ENCODE data around the gene TNNT2. TPM values are rescaled to one million over a fixed set of nuclear protein-coding genes. Genes with fewer than 3 reads are reported as not detected.

TNNT2 gene
- total and polyA plus RNA-seq, 2 donors (not counting 1 experiment from before 2014, with no cell fraction given) = not detected

DNA sequence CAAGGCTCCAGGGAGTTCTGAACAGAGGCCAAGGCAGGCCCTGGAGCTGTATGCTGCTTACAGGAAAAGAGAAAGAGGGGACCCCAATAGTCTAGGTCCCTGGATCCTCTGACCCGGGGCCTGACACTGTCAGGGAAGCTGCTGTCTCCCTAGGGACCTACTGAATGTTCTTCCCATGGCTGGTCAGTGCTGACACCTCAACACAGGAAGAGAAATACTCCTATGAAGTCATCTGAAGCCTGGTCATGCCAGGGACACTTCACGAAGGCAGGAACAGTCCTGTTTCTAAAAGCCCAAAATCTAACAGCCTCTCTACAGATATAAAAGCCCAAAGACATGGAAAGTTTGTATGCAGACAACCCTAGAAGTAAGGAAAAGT lies 23.4 kb upstream of the TNNT2 start:
- H3K27me3 ChIP-seq (replicated peaks in 1 of 4; ENCODE audit: control extremely low read depth in 1 of 4, control insufficient read depth in 3 of 4, insufficient read depth in 4 of 4, low read length in 3 of 4) = peaks cover 0 to 37% (median 13%) of the 10 kb centered on the region in 4 experiments
- no peaks in the 10 kb centered on the region for H3K4me1 Mint-ChIP-seq
- TF ChIP-seq, protein P1, sequence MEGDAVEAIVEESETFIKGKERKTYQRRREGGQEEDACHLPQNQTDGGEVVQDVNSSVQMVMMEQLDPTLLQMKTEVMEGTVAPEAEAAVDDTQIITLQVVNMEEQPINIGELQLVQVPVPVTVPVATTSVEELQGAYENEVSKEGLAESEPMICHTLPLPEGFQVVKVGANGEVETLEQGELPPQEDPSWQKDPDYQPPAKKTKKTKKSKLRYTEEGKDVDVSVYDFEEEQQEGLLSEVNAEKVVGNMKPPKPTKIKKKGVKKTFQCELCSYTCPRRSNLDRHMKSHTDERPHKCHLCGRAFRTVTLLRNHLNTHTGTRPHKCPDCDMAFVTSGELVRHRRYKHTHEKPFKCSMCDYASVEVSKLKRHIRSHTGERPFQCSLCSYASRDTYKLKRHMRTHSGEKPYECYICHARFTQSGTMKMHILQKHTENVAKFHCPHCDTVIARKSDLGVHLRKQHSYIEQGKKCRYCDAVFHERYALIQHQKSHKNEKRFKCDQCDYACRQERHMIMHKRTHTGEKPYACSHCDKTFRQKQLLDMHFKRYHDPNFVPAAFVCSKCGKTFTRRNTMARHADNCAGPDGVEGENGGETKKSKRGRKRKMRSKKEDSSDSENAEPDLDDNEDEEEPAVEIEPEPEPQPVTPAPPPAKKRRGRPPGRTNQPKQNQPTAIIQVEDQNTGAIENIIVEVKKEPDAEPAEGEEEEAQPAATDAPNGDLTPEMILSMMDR (IDR thresholded peaks at IDR 0.05) = no peak
- no peak for TF ChIP-seq EZH2 (IDR thresholded peaks at IDR 0.05; ENCODE audit: borderline replicate concordance, insufficient read depth, low read depth, low read length, poor library complexity, severe bottlenecking)
- intact Hi-C loops (cut with micrococcal nuclease) = no loop called here
- H3K9ac ChIP-seq (ENCODE audit: low read length) = no peak overlapping the region
- H3K4me3 ChIP-seq (ENCODE audit: control extremely low read depth in 1 of 5, extremely low read depth in 1 of 5, insufficient read depth in 1 of 5, low read depth in 2 of 5, low read length in 4 of 5) = no peak overlapping the region
- DNase-seq = no peak
- no peak overlapping the region for H3K4me3 Mint-ChIP-seq
- H3K9me3 ChIP-seq (ENCODE audit: control extremely low read depth in 1 of 3, control insufficient read depth in 2 of 3, insufficient read depth in 1 of 3, low read length in 2 of 3) = no peaks in the 10 kb centered on the region
- H3K9me3 Mint-ChIP-seq (ENCODE audit: insufficient read depth) = no peaks in the 10 kb centered on the region
- no peak overlapping the region for H3K27ac ChIP-seq (ENCODE audit: low read length in 2 of 2)
- no peak overlapping the region for H3K4me2 ChIP-seq (replicated peaks; ENCODE audit: low read depth, low read length, poor library complexity, severe bottlenecking)
- no peaks in the 10 kb centered on the region for H3K79me2 ChIP-seq (ENCODE audit: control insufficient read depth, insufficient read depth, low read length)
- no peak for ATAC-seq (ENCODE audit: low read depth)
- CTCF ChIA-PET = no interaction called here
- POLR2A ChIA-PET = no interaction called here
- no peak overlapping the region for H3K27ac Mint-ChIP-seq
- H4K20me1 ChIP-seq (ENCODE audit: control insufficient read depth, insufficient read depth, low read length, poor library complexity, severe bottlenecking) = no peaks in the 10 kb centered on the region
- H3K27me3 Mint-ChIP-seq = peaks cover 28% of the 10 kb centered on the region
- no peaks in the 10 kb centered on the region for H3K36me3 ChIP-seq (replicated peaks in 1 of 2; ENCODE audit: control extremely low read depth in 1 of 2, control insufficient read depth in 1 of 2, extremely low read depth in 1 of 2, insufficient read depth in 2 of 2, low read length in 1 of 2)
- H3K4me1 ChIP-seq (ENCODE audit: control insufficient read depth in 2 of 2, insufficient read depth in 2 of 2, low read length in 2 of 2) = peaks cover 0 to 4% of the 10 kb centered on the region in 2 donors
- 80% methylated on average over 1 of the region's 2 CpGs for WGBS (ENCODE audit: insufficient coverage)
- no peak overlapping the region for H2AFZ ChIP-seq (ENCODE audit: insufficient read depth, low read depth, low read length, poor library complexity, severe bottlenecking)

GRCh38 chr1:201400212-201400851 lies 22.9 kb upstream of the TNNT2 start:
- H3K9ac ChIP-seq (ENCODE audit: low read length) = no peak overlapping the region
- no peak overlapping the region for H3K4me3 Mint-ChIP-seq
- ATAC-seq (ENCODE audit: low read depth) = no peak
- peaks cover 0 to 37% (median 13%) of the 10 kb centered on the region in 4 experiments for H3K27me3 ChIP-seq (replicated peaks in 1 of 4; ENCODE audit: control extremely low read depth in 1 of 4, control insufficient read depth in 3 of 4, insufficient read depth in 4 of 4, low read length in 3 of 4)
- no peaks in the 10 kb centered on the region for H3K36me3 ChIP-seq (replicated peaks in 1 of 2; ENCODE audit: control extremely low read depth in 1 of 2, control insufficient read depth in 1 of 2, extremely low read depth in 1 of 2, insufficient read depth in 2 of 2, low read length in 1 of 2)
- no peaks in the 10 kb centered on the region for H3K79me2 ChIP-seq (ENCODE audit: control insufficient read depth, insufficient read depth, low read length)
- no peaks in the 10 kb centered on the region for H4K20me1 ChIP-seq (ENCODE audit: control insufficient read depth, insufficient read depth, low read length, poor library complexity, severe bottlenecking)
- no peak for TF ChIP-seq EZH2 (IDR thresholded peaks at IDR 0.05; ENCODE audit: borderline replicate concordance, insufficient read depth, low read depth, low read length, poor library complexity, severe bottlenecking)
- TF ChIP-seq, protein P1 (IDR thresholded peaks at IDR 0.05) = no peak
- H3K4me3 ChIP-seq (ENCODE audit: control extremely low read depth in 1 of 5, extremely low read depth in 1 of 5, insufficient read depth in 1 of 5, low read depth in 2 of 5, low read length in 4 of 5) = no peak overlapping the region
- H3K27ac Mint-ChIP-seq = no peak overlapping the region
- CTCF ChIA-PET = no interaction called here
- intact Hi-C loops (cut with micrococcal nuclease) = no loop called here
- no peak overlapping the region for H2AFZ ChIP-seq (ENCODE audit: insufficient read depth, low read depth, low read length, poor library complexity, severe bottlenecking)
- POLR2A ChIA-PET = no interaction called here
- H3K27me3 Mint-ChIP-seq = peaks cover 31% of the 10 kb centered on the region
- WGBS (ENCODE audit: insufficient coverage) = 94% methylated on average over 7 of the region's 11 CpGs
- H3K4me2 ChIP-seq (replicated peaks; ENCODE audit: low read depth, low read length, poor library complexity, severe bottlenecking) = no peak overlapping the region
- DNase-seq = no peak
- H3K9me3 ChIP-seq (ENCODE audit: control extremely low read depth in 1 of 3, control insufficient read depth in 2 of 3, insufficient read depth in 1 of 3, low read length in 2 of 3) = no peaks in the 10 kb centered on the region
- H3K4me1 Mint-ChIP-seq = no peaks in the 10 kb centered on the region
- H3K27ac ChIP-seq (ENCODE audit: low read length in 2 of 2) = no peak overlapping the region
- peaks cover 0 to 4% of the 10 kb centered on the region in 2 donors for H3K4me1 ChIP-seq (ENCODE audit: control insufficient read depth in 2 of 2, insufficient read depth in 2 of 2, low read length in 2 of 2)
- H3K9me3 Mint-ChIP-seq (ENCODE audit: insufficient read depth) = no peaks in the 10 kb centered on the region

Data from B cell (primary cell).